ENCODE results near the gene ACAT2. TPM values are rescaled to one million over a fixed set of nuclear protein-coding genes. Genes with fewer than 3 reads are reported as not detected.

The ACAT2 gene
- total and polyA plus RNA-seq, 7 donors: 1.8 to 3.0 (median 2.3) TPM

DNA sequence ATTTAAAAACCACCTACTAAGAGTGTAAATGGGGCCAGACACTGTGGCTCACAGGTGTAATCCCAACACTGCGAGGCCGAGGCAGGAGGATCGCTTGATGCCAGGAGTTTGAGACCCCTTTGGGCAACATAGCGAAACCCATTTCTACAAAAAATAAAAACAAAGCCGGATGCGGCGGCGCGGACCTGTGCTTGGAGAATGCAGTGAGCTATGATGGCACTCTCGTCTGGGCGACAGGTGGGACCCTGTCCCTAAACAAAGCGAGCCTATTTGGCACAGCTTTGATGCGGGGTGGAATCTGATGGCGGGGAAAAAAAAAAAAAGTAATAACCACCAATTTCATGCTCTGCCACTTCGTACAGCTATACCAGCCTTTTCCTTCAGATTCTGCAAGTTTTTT is 26.4 kb downstream of the ACAT2 start:
- no peak for ATAC-seq
- H3K27ac ChIP-seq: peak overlapping the region; percentile 93
- no peak for DNase-seq
- TF ChIP-seq, protein P1, sequence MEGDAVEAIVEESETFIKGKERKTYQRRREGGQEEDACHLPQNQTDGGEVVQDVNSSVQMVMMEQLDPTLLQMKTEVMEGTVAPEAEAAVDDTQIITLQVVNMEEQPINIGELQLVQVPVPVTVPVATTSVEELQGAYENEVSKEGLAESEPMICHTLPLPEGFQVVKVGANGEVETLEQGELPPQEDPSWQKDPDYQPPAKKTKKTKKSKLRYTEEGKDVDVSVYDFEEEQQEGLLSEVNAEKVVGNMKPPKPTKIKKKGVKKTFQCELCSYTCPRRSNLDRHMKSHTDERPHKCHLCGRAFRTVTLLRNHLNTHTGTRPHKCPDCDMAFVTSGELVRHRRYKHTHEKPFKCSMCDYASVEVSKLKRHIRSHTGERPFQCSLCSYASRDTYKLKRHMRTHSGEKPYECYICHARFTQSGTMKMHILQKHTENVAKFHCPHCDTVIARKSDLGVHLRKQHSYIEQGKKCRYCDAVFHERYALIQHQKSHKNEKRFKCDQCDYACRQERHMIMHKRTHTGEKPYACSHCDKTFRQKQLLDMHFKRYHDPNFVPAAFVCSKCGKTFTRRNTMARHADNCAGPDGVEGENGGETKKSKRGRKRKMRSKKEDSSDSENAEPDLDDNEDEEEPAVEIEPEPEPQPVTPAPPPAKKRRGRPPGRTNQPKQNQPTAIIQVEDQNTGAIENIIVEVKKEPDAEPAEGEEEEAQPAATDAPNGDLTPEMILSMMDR (IDR thresholded peaks at IDR 0.05): no peak
- H3K9me3 ChIP-seq: no peaks in the 10 kb centered on the region
- H3K4me1 ChIP-seq: peaks cover 32% of the 10 kb centered on the region
- peak overlapping the region; percentile 96 for H3K4me3 ChIP-seq
- H3K36me3 ChIP-seq (ENCODE audit: insufficient read depth in 1 of 2, low read depth in 1 of 2): peaks cover 6 to 63% of the 10 kb centered on the region in 2 donors
- intact Hi-C loops (cut with DNase I): loop anchor here (2.0 to 5.0 kb wide), 4 partner anchors 41 to 274 kb away; partner anchors contain the start of gene SOD2 (in 2 of the 2)
- H3K27me3 ChIP-seq (ENCODE audit: insufficient read depth in 3 of 3, low read length in 2 of 3): no peaks in the 10 kb centered on the region
- 18 to 24% (median 23%) methylated on average over 15 of the region's 15 CpGs for WGBS, 3 donors

DNA sequence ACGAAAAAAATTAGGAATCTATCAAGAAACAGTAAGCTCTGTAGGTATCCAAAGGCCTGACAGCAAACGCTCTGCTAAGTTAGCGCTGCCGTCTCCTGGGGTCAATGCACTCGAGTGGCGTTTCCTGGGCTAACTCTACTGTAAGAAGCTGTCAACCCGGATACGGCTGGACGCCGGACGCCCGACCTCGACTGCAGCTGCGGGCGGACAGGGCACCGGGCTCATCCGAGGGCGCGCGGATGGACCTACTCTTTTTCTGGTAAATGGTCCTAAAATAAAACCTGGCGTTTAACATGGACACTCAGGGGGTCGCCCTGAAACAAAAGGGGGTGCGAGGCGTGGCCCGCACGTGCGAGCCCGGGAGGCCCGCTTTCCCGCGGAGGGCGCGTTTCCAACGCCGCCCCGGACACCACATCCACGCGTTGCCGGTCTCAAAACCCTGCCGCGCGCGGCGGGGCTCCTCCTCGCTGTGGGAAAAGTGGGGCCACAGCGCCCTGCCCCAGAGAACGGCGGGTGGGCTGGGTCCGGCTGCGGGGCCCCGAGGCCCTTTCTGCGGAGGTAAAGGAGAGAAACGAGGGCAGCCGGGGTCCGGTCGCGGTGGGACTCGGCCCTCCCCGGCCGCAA is 27.0 kb downstream of the ACAT2 start:
- H3K36me3 ChIP-seq (ENCODE audit: insufficient read depth in 1 of 2, low read depth in 1 of 2): peaks cover 6 to 63% of the 10 kb centered on the region in 2 donors
- peak overlapping the region; percentile 96 for H3K4me3 ChIP-seq
- H3K4me1 ChIP-seq: peaks cover 32% of the 10 kb centered on the region
- TF ChIP-seq, protein P1 (IDR thresholded peaks at IDR 0.05): no peak
- ATAC-seq: peak in 2 of 4 donors; percentile 32 to 37
- H3K9me3 ChIP-seq: no peaks in the 10 kb centered on the region
- 0 to 1% (median 0%) methylated on average over 51 to 60 of the region's 60 CpGs for WGBS, 3 donors
- peak; percentile 42 to 74 for DNase-seq
- H3K27ac ChIP-seq: peak overlapping the region; percentile 93
- no peaks in the 10 kb centered on the region for H3K27me3 ChIP-seq (ENCODE audit: insufficient read depth in 3 of 3, low read length in 2 of 3)
- intact Hi-C loops (cut with DNase I): loop anchor here (2.0 to 5.0 kb wide), 4 partner anchors 42 to 273 kb away; partner anchors contain the start of gene SOD2 (in 2 of the 2)

DNA sequence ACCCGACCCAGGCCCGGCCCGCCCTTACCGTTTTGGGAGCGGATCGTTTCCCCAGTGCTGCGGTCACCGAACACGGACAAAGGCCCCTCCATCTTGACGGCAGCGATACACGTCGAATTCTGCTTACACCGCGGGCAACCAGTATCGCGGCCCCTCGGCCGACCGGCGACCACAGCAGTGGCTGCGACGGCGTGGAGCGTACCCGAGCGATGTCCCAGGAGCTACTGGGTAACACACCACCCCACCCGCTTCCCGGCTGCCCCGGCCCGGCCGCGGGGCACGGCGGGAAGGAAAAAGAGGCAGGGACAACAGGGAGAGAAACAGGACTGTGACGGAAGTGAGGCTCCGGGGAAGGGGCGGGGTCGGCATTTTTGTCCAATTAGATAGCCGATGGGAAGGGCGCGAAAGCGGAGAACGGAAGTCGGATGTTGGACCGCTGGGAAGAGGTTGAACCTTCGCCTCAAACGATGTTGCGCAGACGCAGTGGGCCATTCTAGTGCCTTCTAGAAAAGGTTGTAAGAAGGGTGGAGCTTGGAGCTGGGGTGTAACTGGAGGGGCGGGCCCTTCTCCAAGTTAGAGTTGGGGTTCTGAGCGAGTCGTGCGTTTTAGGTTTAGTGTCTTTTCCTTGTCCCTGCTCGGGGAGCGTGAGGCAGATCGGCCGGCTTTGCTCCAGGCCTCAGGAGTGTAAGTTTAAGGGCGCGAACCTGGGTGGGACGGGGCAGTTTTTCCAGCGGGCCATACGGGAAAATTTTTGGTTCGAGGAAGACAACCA is 27.7 kb downstream of the ACAT2 start, which contains the start of gene TCP1:
Gene TCP1, minus strand, starts transcription at position 226 of the 772 bp plus-strand sequence. Its CDS starts 134 bp downstream, at position 92.
- peaks cover 4 to 63% of the 10 kb centered on the region in 2 donors for H3K36me3 ChIP-seq (ENCODE audit: insufficient read depth in 1 of 2, low read depth in 1 of 2)

DNA sequence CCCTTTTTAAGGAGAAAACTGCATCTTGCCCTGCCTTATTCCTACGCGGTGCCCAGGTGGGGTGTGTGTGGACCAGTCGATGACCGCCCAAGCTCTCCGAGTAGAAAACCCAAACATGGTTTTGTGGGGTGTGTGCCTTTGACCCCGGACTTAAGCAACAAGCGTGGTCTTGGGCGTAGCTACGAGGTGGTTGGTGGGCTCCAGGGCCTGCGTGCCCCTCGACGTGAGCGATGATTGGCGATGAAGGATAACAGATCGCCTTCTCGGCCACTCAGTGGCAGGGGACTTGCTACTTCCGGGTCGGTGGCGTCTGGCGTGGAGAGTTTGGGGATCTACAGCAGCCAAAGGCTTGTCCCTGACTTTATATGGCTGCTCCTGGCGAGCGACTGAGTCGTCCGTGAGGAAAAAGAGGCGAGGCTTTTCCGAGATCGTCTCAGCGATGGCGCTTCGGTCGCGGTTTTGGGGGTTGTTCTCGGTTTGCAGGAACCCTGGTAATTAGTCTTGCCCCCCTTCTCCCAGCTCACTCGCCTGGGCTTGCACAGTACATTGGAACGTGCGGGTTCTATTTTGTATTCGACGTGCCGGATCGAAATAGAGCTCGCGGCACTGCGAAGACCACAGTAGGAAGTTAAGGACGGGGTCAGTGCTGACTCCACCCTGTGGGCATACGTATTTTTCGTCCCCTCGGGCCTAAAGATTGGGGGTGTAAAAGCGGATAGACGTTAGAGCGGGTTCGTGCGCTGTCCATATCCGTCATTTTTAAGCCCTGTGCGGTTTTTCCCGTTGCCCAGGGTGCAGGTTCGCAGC is 28.5 kb downstream of the ACAT2 start, which contains the start of gene MRPL18:
Gene MRPL18, plus strand, starts transcription at position 319 of the 807 bp plus-strand sequence. Its CDS starts 121 bp downstream, at position 440.
- H3K4me1 ChIP-seq: peaks cover 32% of the 10 kb centered on the region
- peaks cover 2 to 59% of the 10 kb centered on the region in 2 donors for H3K36me3 ChIP-seq (ENCODE audit: insufficient read depth in 1 of 2, low read depth in 1 of 2)
- DNase-seq (peak; percentile 95 to 97), ATAC-seq (peak; percentile 90 to 92 (median 91))
- peak within 1 kb of the TSS; percentile 93 for H3K27ac ChIP-seq
- no peaks in the 10 kb centered on the region for H3K9me3 ChIP-seq
- peak within 1 kb of the TSS; percentile 96 for H3K4me3 ChIP-seq
- TF ChIP-seq, protein P1 (IDR thresholded peaks at IDR 0.05): no peak
- intact Hi-C loops (cut with DNase I): loop anchor here in 1 of 2 donors (2.0 to 10.0 kb wide), 2 partner anchors 64 to 244 kb away; partner anchors contain the start of gene WTAP
- H3K27me3 ChIP-seq (ENCODE audit: insufficient read depth in 3 of 3, low read length in 2 of 3): no peaks in the 10 kb centered on the region
- 0% methylated on average over 56 of the region's 56 CpGs for WGBS, 3 donors

More for the DNA sequence above, 27.7 kb downstream of the ACAT2 start, which contains the start of gene TCP1:
- H3K27me3 ChIP-seq (ENCODE audit: insufficient read depth in 3 of 3, low read length in 2 of 3): no peaks in the 10 kb centered on the region
- ATAC-seq: peak; percentile 88 to 90 (median 88)
- peak within 1 kb of the TSS; percentile 96 for H3K4me3 ChIP-seq
- H3K27ac ChIP-seq: peak within 1 kb of the TSS; percentile 93
- WGBS, 3 donors: 0 to 1% (median 0%) methylated on average over 63 to 64 of the region's 64 CpGs
- TF ChIP-seq, protein P1 (IDR thresholded peaks at IDR 0.05): no peak
- no peaks in the 10 kb centered on the region for H3K9me3 ChIP-seq
- H3K4me1 ChIP-seq: peaks cover 32% of the 10 kb centered on the region
- DNase-seq: peak; percentile 99 to 100
- intact Hi-C loops (cut with DNase I): loop anchor here (2.0 to 10.0 kb wide), 6 partner anchors 42 to 273 kb away; partner anchors contain the start of genes SOD2 (in 2 of the 2) and WTAP (in 1 of the 2)

All from psoas muscle (tissue), 8 donors.